LHCN-M2 (cell line): ENCODE results near the gene ACTR3. TPM values are rescaled to one million over a fixed set of nuclear protein-coding genes. Genes with fewer than 3 reads are reported as not detected.
A peak's percentile ranks its signal among the peaks of the same experiment; 100 is the strongest.
"Not testable (repeated sequence)": the region's sequence is repeated elsewhere in the genome, so short reads cannot be mapped to it uniquely, and the experiment has no call there.

Source experiments
- DNase-seq: peaks from one replicate; pipeline ENCODE4 v3.0.0-alpha.2; 2012; ENCODE audit warnings: low read depth
- polyA plus RNA-seq: library from polyadenylated mRNA; unstranded; fragments of >200 nt; gene quantifications from one replicate; pipeline ENCODE4 v1.2.1, GENCODE V29; 2012; ENCODE audit warnings: missing spikeins
- total RNA-seq: library from RNA; depleted of rRNA; stranded (reverse); fragments of >200 nt; gene quantifications from 2 replicates; pipeline ENCODE4 v1.2.3, GENCODE V29; 2014; rRNA removed

Gene ACTR3
- total RNA-seq: 307 and 331 TPM in 2 replicates
- polyA plus RNA-seq: 276 TPM

GRCh38 chr2:113889471-113890252 is at the start of gene ACTR3:
TSS of gene ACTR3 (plus strand) at chr2:113890089. CDS start at chr2:113890280, 191 bp downstream.
- peak; percentile 98 for DNase-seq

DNA sequence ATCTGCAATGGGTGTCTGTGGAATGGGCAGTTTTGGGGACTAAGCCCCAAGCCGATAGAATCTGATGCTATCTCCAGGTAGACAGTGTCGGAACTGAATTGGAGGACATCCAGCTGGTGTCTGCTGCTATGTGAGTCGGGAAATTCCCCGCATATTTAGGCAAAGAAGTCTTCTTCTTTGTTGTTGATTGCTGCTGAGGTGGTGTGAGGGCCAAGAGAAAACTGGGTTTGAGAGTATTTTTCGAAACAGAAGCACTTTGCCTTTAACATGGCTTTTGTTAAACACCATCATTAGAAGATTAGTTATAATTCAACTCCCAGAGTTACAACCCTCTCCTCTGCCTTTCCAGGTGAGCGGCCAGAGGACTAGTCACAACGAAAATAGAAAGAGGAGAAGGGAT is 49.4 kb upstream of the ACTR3 start:
- no peak for DNase-seq

GRCh38 chr2:113842919-113843736 is 46.8 kb upstream of the ACTR3 start:
- DNase-seq: no peak

GRCh38 chr2:113843737-113844050 is 46.2 kb upstream of the ACTR3 start:
- DNase-seq: not testable (repeated sequence)

DNA sequence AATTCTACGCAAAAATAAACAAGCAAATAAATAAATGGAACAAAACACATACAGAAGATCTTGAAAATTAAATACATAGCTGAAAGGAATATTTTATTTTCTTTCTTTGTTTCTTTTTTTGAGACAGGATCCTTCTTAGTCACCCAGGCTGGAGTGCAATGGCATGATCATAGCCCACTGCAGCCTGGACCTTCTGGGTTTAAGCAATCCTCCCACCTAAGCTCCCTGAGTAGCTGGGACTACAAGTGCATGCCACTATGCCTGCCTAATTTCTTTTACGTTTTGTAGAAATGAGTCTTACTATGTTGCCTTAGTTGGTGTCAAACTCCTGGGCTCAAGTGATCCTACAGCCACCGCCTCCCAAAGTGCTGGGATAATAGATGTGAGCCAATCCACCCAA is 44.6 kb upstream of the ACTR3 start:
- DNase-seq: no peak

DNA sequence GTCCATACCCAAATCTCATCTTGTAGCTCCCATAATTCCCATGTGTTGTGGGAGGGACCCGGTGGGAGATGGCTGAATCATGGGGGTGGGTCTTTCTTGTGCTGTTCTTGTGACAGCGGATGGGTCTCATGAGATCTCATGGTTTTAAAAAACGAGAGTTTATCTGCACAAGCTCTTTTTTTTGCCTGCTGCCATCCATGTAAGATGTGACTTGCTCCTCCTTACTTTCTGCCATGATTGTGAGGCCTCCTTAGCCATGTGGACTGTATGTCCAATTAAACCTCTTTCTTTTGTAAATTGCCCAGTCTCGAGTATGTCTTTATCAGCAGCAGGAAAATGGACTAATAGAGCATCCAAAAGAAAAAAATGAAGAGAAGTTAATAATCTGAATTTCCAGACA is 44.1 kb upstream of the ACTR3 start:
- DNase-seq: not testable (repeated sequence)

- DNase-seq: no peak
These were observed 43.5 kb upstream of the ACTR3 start for GRCh38 chr2:113846429-113846828.

- peak; percentile 24 for DNase-seq
These were observed 42.7 kb upstream of the ACTR3 start for GRCh38 chr2:113847144-113847543.

DNA sequence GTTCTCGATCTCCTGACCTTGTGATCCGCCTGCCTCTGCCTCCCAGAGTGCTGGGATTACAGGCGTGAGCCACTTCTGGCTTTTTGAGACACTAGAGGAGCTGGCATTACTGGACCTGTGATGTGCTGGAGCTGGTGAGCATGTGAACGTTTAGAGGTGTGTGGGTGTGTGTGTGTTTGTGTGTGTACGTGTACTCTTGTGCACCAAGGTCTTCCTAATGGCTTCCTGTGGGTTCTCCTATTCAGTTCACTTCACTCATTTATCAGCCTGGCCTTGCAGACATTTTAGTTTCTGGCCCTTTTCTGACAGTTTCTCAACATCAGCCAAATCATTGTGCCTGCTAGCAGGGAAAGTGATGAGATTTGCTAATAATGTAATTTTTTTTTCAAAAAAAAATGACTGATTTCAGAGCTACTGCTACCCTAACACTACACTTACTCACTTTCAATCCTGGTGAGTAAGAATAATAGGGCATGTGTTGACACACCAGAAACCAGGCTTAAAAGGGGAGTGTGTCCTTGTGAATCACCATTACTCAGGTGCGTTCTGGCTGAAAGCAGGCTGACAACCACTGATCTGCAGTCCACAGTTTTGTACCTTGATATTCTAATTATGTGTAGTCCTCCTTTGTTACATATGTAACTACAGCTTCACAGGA is 41.0 kb upstream of the ACTR3 start:
- peak; percentile 39 for DNase-seq

GRCh38 chr2:113850687-113851086 is 39.2 kb upstream of the ACTR3 start:
- DNase-seq: no peak

- no peak for DNase-seq
These were observed 38.2 kb upstream of the ACTR3 start for GRCh38 chr2:113851640-113852039.

DNA sequence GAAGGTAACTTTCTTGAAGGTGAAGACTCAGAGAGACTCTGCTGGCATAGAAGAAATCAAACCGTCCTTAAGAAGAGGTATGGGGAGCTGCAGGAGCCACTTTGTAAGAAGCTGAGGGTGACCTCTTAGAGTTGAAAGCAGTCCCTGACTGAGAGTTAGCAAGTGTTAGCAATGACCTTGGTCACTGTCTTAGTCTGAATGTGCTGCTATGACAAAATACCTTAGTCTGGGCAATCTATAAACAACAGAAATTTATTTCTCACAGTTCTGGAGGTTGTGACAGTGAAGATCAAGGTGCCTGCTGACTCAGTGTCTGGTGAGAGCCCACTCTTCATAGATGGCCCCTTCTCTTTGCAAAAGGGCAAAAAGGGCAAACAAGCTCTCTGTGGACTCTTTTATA is 35.7 kb upstream of the ACTR3 start:
- DNase-seq: no peak

DNA sequence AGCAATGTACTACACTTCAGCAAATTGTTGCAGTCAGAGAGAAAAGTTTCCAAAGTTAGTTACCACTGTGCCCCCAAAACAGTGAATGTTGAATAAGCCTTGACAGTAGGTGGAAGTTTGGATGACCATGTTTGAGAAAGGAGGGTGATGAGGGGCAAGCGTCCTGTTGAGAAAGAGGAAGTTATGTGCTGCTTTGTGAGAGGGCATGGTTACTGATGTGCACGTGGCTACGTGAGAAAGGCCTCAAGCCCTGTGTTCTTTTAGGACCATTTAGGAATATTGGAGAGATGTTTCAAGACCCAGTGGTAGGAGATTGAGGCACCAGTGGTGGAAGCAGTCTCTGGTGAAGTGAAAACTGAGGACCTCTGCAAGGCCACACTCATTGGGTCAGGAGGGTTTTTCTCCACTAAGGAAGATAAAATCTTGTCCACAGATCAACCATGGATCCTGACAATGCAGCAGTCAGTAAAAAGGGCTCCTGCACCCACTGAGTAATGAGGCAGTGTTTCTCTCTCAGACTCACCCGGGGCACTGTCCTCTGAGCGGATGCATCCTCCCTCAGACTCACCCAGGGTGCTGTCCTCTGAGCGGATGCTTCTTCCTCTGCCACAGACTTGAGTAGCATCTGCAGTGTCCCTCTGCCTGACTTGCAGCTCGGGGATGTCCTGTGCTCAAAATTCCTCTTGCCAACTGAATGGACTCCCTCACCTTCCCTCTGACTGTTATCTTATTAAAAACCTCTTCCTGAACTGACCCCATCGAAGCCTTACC is 34.7 kb upstream of the ACTR3 start:
- DNase-seq: no peak

DNA sequence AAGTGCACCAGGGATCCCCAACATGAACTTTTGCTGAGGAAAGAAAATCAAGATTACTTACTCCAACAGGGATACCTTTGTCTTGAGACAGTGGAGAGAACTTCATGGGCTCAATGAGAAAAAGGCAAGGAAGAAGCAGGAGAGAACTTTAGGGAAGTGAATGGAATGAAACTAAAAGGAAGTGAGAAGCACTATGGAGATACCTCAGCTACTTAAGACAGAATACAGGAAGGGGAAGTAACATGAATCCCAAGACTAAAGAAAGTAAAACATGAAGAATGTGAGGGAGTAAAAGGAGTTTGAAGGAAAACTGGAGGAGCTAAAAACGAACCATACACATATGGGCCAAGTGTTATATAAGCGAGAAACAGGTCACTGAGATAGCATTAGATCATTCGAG is 32.4 kb upstream of the ACTR3 start:
- no peak for DNase-seq

DNA sequence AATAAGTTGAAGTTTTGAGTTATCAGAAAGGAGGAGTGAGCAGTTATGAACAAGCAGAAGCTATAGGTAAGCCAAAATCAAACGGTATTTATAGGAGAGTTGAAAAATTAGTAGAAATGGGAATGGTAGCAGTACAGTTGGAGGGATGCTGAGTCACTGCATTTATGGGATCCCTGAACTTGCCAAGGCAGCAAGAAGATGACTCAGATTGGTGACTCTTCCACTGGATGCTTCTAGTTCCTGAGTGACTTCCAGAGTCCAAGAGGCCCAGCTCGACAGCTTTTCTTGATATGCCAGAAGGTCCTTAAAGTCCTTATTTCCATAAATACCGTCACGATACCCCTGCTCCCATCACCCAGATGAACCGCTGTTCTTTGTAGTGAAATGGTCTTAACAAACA is 31.1 kb upstream of the ACTR3 start:
- peak; percentile 83 for DNase-seq

DNA sequence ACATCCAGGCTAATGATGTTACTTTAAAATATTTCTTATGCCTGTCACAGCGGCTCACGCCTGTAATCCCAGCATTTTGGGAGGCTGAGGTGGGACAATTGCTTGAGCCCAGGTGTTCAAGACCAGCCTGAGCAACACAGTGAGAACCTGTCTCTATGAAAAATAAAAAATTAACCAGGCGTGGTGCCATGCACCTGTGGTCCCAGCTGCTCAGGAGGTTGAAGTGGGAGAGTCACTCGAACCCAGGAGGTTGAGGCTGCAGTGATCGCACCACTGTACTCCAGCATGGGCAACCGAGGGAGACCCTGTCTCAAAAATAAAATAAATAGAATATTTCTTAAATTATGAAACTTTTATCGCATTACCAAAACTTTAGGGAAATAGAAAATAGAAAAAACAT is 28.1 kb upstream of the ACTR3 start:
- no peak for DNase-seq

DNA sequence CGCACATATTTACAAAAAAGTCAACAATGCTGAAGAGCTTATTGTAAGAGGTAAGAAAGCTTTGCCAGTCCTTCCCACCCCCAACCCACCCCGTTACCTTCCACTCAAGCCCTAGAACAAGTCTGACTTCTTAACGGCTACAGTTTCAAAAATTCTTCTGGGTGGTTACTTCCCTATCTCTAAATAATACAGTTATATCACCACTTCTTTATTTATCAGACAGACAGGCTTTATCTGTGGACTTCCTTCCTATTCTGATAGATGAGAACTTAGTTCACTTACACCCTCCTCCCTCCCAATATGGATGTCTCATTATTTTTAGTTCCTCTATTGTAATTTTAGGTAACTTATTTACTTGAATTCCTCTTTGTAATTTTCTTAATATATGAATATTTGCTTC is 26.7 kb upstream of the ACTR3 start:
- DNase-seq: no peak

GRCh38 chr2:113867571-113867970 is 22.3 kb upstream of the ACTR3 start:
- no peak for DNase-seq

DNA sequence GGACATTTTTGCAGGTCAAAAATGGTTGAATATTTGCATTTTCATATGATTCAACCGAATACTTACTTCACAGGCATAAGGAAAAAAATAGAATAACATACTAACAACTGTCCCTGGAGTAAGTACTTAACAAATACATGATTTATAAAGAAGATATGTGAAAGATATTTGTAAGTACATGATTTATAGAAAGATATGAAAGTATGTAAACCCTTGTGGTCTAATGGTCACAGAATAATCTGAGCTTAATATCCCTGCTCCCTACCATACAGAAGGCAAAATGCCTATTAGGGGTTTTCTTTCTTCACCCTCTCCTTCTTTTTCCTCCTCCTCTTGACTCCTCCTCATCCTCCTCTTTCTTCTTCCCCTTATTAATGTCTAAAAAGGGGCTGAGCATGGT is 20.6 kb upstream of the ACTR3 start:
- no peak for DNase-seq

GRCh38 chr2:113872201-113872600 is 17.7 kb upstream of the ACTR3 start:
- peak; percentile 59 for DNase-seq

DNA sequence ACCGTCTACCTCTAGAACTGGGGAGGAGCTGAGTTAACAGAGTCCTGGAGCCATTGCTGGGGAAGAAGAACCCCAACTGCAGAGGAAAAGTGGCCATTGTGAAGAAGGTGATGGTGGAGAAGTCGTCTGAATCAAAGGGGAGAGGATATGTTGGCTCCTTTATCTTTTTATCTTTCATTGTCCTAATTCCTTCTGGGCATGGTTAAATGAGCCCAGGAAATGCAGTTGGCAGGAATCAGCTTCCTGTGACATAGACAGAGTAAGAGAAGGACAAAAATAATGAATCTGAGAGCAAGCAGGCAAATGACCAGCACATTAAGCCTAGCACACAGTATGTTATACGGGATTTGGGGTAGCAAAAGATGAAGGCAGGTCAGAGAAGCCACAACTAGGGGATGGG is 16.0 kb upstream of the ACTR3 start:
- DNase-seq: no peak

DNA sequence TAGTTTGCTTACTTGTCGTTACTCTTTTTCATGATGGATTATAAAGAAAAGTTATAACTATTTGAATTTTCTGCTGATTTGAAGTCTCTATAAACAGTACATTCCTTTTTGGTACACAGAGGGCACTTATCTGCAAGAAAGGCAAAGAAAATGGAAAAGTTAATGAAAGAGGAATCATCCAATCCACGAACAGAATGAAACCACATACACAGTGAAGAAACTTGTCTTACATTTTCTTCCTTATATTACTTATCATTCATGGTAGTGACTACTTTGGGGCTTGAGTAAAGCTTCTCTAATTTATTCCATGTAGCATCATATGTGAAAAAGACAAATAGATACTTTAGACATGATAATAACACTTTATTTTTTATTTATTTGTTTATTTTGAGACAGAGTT is 14.8 kb upstream of the ACTR3 start:
- DNase-seq: no peak
